HS-5 (cell line): Measurements from ENCODE around the gene COL8A2.

Source experiments
- DNase-seq: peaks from one replicate; pipeline ENCODE4 v3.0.0-alpha.2; 2012; ENCODE audit warnings: low read depth

Gene COL8A2

GRCh38 chr1:36114371-36114770, 10.7 kb downstream of the COL8A2 start:
- no peak for DNase-seq

- DNase-seq: no peak
Observed at GRCh38 chr1:36112823-36113222, 12.2 kb downstream of the COL8A2 start.

DNA sequence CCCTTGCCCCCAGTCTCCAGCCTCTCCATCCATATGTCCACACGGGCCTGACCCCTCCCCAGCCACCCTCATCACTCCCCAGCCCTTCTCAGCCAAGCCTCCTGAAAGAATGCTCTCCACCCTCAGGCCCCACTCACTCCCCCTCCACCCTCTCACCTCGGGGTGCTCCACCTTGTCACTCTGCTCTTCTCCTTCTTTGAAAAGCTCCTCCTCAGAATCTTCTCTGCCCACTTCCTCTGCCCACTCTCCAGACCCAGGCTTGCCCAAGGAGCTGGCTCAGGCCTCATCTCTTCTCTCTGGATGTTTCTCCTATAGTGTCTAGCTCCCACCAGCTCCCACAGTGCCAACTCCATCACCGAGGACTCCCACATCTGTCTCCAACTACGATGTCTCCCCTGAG, 13.9 kb downstream of the COL8A2 start:
- no peak for DNase-seq

- DNase-seq: no peak
Observed at GRCh38 chr1:36109041-36109679, 15.9 kb downstream of the COL8A2 start.

DNA sequence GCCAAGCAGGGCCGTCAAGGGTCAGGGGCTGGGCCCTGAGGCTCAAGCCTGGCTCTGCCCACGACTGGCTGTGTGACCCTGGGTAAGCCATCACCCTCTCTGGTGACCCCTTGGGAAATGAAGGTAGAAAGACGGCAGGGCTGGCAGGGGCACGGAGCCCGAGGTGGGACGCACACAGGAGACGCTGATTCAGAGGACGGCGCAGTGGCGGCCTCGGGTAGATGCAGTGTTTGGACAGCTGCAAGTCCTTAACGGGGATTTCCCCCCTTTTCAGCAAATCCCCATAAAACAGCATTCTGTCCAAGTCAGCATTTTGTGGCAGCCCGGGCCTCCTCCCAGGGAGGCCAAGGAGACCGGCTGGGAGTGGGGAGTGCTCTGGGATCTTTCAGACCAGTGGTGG, 16.7 kb downstream of the COL8A2 start:
- DNase-seq: no peak

GRCh38 chr1:36107394-36107793, 17.6 kb downstream of the COL8A2 start:
- no peak for DNase-seq

DNA sequence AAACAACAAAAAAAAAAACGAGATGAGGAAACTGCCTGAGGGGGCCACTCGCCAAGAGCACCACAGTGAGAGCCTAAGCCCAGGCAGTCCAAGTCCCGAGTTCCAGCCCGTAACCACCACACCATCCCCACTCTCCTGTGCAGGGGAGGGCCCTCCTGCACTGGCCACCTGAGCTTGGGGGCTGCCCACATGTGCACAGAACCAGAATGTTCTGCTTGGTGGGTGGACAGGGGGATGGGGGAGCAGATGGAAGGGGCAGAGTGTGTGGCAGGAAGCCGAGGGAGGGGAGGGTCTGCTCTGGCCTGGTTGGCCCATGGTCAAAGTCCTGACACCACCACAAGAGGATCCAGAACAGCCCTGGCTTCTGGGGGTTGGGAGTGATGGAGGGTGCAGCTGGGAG, 18.8 kb downstream of the COL8A2 start:
- no peak for DNase-seq

- no peak for DNase-seq
Observed at GRCh38 chr1:36101546-36101945, 23.5 kb downstream of the COL8A2 start.

- DNase-seq: no peak
Observed at GRCh38 chr1:36100376-36100775, 24.6 kb downstream of the COL8A2 start.

GRCh38 chr1:36099681-36100341, 25.2 kb downstream of the COL8A2 start:
- DNase-seq: no peak

GRCh38 chr1:36098650-36099365, 26.2 kb downstream of the COL8A2 start:
- DNase-seq: no peak

DNA sequence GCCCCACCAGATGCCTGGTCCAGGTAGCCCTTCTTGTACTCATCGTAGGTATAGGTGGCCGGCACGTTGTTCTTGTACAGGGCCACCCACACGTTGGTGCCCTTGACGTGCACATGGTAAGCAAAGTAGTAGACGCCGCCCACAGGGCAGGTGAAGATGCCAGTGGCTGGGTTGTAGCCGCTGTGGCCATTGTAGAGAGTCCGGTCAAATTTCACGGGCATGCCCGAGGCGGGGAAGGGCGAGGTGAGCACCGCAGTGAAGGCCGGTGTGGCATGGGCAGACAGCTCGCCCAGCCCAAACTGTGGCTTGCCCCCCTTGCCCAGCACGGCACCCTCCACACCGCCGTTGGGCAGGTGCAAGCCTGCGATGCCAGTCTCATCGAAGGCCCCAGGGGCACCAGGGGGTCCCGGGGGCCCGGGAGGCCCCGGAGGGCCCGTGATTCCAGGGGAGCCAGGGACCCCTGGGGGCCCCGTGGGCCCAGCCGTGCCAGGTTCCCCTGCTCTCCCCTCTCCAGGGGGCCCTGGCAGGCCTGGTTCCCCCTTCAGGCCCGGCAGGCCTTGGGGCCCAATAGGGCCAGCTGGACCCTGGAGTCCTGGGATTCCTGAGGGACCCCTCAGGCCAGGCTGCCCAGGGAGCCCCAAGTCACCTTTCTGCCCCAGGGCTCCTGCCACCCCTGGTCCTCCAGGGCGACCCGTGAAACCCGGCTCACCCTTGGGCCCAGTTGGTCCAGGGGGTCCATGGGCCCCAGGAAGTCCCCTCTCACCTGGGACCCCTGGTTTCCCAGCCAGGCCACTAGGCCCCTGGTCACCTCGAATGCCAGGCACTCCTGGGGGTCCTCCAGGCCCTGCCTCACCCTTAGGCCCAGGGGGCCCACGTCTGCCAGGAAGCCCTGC, 27.1 kb downstream of the COL8A2 start:
- DNase-seq: no peak

DNA sequence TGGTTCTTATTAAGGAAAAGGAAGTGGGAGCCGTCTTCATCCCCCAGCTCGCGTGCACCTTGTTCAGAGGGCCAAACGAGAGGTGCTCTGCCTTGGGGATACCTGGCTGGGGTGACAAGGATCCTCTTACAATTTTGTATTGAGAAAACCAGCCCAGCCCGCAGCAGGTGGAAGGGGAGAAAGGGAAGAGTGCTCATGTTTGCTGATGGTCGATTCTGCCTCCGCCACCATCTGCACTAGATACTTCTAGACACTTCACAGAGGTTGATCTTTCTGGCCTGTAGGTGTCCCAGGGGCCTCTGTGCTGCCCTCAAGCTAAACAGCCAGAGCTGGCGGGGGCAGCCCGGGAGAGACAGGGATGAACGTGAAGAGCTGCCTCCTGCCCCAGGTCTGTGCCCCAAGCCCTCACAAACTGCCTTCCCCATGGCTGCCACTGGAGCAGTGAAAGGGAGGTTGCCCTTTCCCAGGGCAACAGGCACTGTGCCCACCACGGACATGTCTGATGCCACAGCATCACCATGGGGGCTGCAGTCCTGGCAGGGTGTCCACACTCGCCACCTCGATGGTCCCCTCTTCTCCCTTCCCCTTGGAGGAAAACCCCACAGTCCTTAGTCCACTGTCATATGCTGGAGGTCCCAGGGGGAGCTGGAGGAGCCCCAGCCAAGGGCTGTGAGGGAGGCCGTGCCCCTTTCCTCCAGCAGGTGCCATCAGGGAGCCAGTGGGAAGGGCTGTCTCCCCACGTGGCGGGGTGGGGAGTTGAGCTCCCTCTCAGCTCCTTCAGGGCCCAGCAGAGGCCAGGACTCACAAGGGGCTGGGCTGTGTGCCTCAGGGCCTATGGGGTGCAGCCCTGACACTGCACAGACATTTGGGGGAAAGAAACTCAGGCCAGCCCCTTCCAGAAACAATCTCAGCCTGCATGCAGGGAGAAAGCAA, 28.3 kb downstream of the COL8A2 start:
- DNase-seq: no peak

- no peak for DNase-seq
Observed at GRCh38 chr1:36095760-36096405, 29.1 kb downstream of the COL8A2 start.

- no peak for DNase-seq
Observed at GRCh38 chr1:36094621-36095061, 30.4 kb downstream of the COL8A2 start.

- DNase-seq: no peak
Observed at GRCh38 chr1:36093929-36094328, 31.1 kb downstream of the COL8A2 start.

DNA sequence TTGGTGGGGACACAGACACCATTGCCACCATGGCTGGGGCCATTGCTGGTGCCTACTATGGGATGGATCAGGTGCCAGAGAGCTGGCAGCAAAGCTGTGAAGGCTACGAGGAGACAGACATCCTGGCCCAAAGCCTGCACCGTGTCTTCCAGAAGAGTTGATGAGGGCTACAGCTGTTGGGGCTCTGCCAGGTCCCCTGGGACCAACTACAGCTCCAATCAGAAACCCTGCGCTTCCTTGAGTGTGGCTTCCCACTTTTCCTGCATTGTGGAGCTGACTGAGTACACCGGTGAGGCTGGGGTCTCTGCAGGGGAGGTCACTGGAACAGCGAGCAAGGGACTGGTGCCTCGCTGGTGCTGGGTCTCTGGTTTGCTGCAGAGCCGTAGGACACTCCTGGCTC, 31.8 kb downstream of the COL8A2 start:
- DNase-seq: no peak

- no peak for DNase-seq
Observed at GRCh38 chr1:36092798-36093185, 32.2 kb downstream of the COL8A2 start.

GRCh38 chr1:36092166-36092797, 32.7 kb downstream of the COL8A2 start:
- DNase-seq: no peak

GRCh38 chr1:36091698-36092097, 33.3 kb downstream of the COL8A2 start:
- DNase-seq: no peak
